Common myeloid progenitor, CD34-positive (primary cell): ENCODE measurements around the gene ENTPD8.
"Not testable (repeated sequence)": the region's sequence is repeated elsewhere in the genome, so short reads cannot be mapped to it uniquely, and the experiment has no call there.

ENCODE experiments used
- CTCF ChIA-PET: fragments of 350-600 bp; sonication (Branson Sonifier 250); formaldehyde crosslinking; loops from one replicate; lab custom pipeline; 2021; ENCODE audit warnings: antibody characterized with exemption; lab: Charles Lee
- POLR2A ChIA-PET: fragments of 350-600 bp; sonication (Branson Sonifier 250); formaldehyde crosslinking; loops from one replicate; lab custom pipeline; 2021; ENCODE audit warnings: antibody characterized with exemption; lab: Charles Lee
- DNase-seq, 3 donors: peaks; one replicate each; pipeline versions ENCODE4 v3.0.0 to v3.0.0-alpha.2; 2013
- H3K27ac ChIP-seq, 2 experiments: 1 replicate in 1 of 2; 2 replicates in 1 of 2; pipeline ENCODE4 v1.7.0; 2013; ENCODE audit warnings: inconsistent platforms in 2 of 2, low read length in 2 of 2, mild to moderate bottlenecking in 2 of 2, low read depth in 1 of 2, moderate library complexity in 1 of 2; ENCODE audit not compliant: severe bottlenecking in 2 of 2, insufficient read depth in 1 of 2, poor library complexity in 1 of 2
- H3K27me3 ChIP-seq, 5 experiments: replicated peaks in 2 of 5; 1 replicate in 3 of 5; 2 replicates in 2 of 5; pipeline versions ENCODE4 v1.6.1 to v1.7.0; 2013; ENCODE audit warnings: low read length in 4 of 5, mild to moderate bottlenecking in 2 of 5, moderate library complexity in 2 of 5, inconsistent platforms in 1 of 5; ENCODE audit not compliant: insufficient read depth in 5 of 5, control insufficient read depth in 4 of 5
- H3K36me3 ChIP-seq, 4 experiments: 1 replicate in 2 of 4; 2 replicates in 2 of 4; pipeline versions ENCODE4 v1.6.1 to v1.7.0; 2013; ENCODE audit warnings: low read length in 3 of 4, control low read depth in 1 of 4, mild to moderate bottlenecking in 1 of 4; ENCODE audit not compliant: control insufficient read depth in 4 of 4, insufficient read depth in 4 of 4
- H3K4me1 ChIP-seq, 4 experiments: 1 replicate in 3 of 4; 2 replicates in 1 of 4; pipeline versions ENCODE4 v1.6.1 to v1.7.1; 2013; ENCODE audit warnings: low read length in 3 of 4, mild to moderate bottlenecking in 3 of 4, control low read depth in 1 of 4, inconsistent platforms in 1 of 4, moderate library complexity in 1 of 4; ENCODE audit not compliant: control insufficient read depth in 4 of 4, insufficient read depth in 4 of 4; ENCODE audit errors: control extremely low read depth in 1 of 4
- H3K4me3 ChIP-seq, 7 experiments: 1 replicate in 4 of 7; 2 replicates in 3 of 7; pipeline versions ENCODE4 v1.5.1 to v1.7.0; 2013; ENCODE audit warnings: mild to moderate bottlenecking in 7 of 7, low read length in 6 of 7, moderate library complexity in 6 of 7, inconsistent platforms in 2 of 7, low read depth in 2 of 7, control low read depth in 1 of 7; ENCODE audit not compliant: insufficient read depth in 4 of 7, control insufficient read depth in 1 of 7; ENCODE audit errors: extremely low read depth in 1 of 7
- H3K9me3 ChIP-seq, 5 experiments: 1 replicate in 4 of 5; 2 replicates in 1 of 5; pipeline versions ENCODE4 v1.6.1 to v1.7.1; 2013; ENCODE audit warnings: low read length in 4 of 5, mild to moderate bottlenecking in 2 of 5, inconsistent platforms in 1 of 5, low read depth in 1 of 5, moderate library complexity in 1 of 5; ENCODE audit not compliant: control insufficient read depth in 4 of 5, insufficient read depth in 2 of 5; ENCODE audit errors: control extremely low read depth in 1 of 5
- WGBS: methylation state at CpG from one replicate; pipeline ENCODE4 v1.1.5; 2013; ENCODE audit not compliant: insufficient coverage; 5-methylcytosine and 5-hydroxymethylcytosine counted together

Gene ENTPD8

GRCh38 chr9:137410236-137410890, 30.8 kb downstream of the ENTPD8 start:
- H3K36me3 ChIP-seq, H3K27me3 ChIP-seq, H3K9me3 ChIP-seq, H3K27ac ChIP-seq, H3K4me3 ChIP-seq, DNase-seq: not testable (repeated sequence)
- ChIA-PET CTCF (interaction anchor here (0.9 to 4.5 kb wide), 3 partner anchors 13 to 123 kb away, joined by 3 to 24 read pairs (median 11); partner anchors contain the start of genes EXD3, NOXA1 and NRARP), POLR2A (interaction anchor here (0.5 to 1.0 kb wide), 2 partner anchors 27 to 1165 kb away, joined by 3 to 6 read pairs; partner anchors contain the start of gene QSOX2)
- H3K4me1 ChIP-seq = peaks cover 3 to 60% (median 54%) of the 10 kb centered on the region in 4 experiments
- WGBS = 83% methylated on average over 7 of the region's 18 CpGs

GRCh38 chr9:137409515-137409914, 31.6 kb downstream of the ENTPD8 start:
- DNase-seq = no peak
- WGBS = 99% methylated on average over 11 of the region's 11 CpGs
- Histone ChIP-seq H3K9me3 (no peaks in the 10 kb centered on the region), H3K27ac (no peak overlapping the region), H3K4me1 (peaks cover 2 to 59% (median 57%) of the 10 kb centered on the region in 4 experiments), H3K27me3 (no peaks in the 10 kb centered on the region), H3K4me3 (no peak overlapping the region), H3K36me3 (no peaks in the 10 kb centered on the region)
- ChIA-PET CTCF (interaction anchor here (0.6 to 4.5 kb wide), 5 partner anchors 13 to 123 kb away, joined by 3 to 24 read pairs (median 3); partner anchors contain the start of genes EXD3, NOXA1 and NRARP), POLR2A (no interaction called here)

GRCh38 chr9:137408651-137409405, 32.3 kb downstream of the ENTPD8 start:
- H3K36me3 ChIP-seq = no peaks in the 10 kb centered on the region
- H3K4me3 ChIP-seq = no peak overlapping the region
- DNase-seq = no peak
- ChIA-PET CTCF (interaction anchor here (0.6 to 4.5 kb wide), 10 partner anchors 11 to 122 kb away, joined by 3 to 24 read pairs (median 3); partner anchors contain the start of genes EXD3, NOXA1 and NRARP), POLR2A (no interaction called here)
- no peaks in the 10 kb centered on the region for H3K27me3 ChIP-seq
- no peaks in the 10 kb centered on the region for H3K9me3 ChIP-seq
- no peak overlapping the region for H3K27ac ChIP-seq
- WGBS = 96% methylated on average over 18 of the region's 24 CpGs
- peaks cover 0 to 53% (median 51%) of the 10 kb centered on the region in 4 experiments for H3K4me1 ChIP-seq

DNA sequence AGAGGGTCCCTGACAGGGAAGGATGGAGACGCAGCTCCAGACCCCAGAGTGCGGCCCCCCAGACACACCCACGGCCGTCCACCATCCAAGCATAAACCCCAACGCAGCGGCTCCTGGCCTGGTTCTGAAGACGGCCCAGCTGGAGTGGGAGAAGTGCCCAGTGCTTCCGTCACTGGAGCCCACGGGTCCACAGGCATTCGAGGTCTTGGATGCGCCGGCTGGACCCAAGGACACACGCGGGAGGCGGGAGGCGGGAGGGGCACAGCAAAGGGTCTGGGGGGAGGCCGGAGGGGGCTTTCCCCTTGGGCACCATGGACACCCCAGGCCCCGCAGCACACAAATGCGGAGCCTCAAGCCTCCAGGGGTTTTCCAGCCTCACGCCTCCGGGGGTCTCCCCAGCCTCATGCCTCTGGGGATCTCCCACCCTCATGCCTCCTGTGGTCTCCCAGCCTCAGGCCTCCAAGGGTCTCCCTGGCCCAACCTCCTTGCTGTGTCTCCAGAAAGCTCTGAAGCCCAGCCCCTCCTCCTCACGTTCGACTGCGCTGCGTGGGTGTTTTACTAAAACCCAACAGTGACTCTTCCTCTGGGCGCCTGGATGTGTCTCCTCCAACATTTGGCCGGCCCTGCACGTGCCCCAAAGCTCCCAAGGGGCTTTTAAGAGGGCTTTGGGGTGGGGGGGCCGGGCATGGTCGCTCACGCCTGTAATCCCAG, 33.4 kb downstream of the ENTPD8 start:
- no peak overlapping the region for H3K27ac ChIP-seq
- H3K9me3 ChIP-seq = peaks cover 0 to under 1% (median 0%) of the 10 kb centered on the region in 5 experiments
- no peak for DNase-seq
- peaks cover 0 to 2% (median 0%) of the 10 kb centered on the region in 4 experiments for H3K36me3 ChIP-seq
- WGBS = 87% methylated on average over 30 of the region's 31 CpGs
- POLR2A ChIA-PET = no interaction called here
- CTCF ChIA-PET = interaction anchor here (1.0 to 4.5 kb wide), 5 partner anchors 12 to 120 kb away, joined by 3 to 24 read pairs (median 3); partner anchors contain the start of gene NRARP
- H3K4me1 ChIP-seq = peaks cover 0 to 47% (median 44%) of the 10 kb centered on the region in 4 experiments
- no peak overlapping the region for H3K4me3 ChIP-seq
- H3K27me3 ChIP-seq = no peaks in the 10 kb centered on the region

DNA sequence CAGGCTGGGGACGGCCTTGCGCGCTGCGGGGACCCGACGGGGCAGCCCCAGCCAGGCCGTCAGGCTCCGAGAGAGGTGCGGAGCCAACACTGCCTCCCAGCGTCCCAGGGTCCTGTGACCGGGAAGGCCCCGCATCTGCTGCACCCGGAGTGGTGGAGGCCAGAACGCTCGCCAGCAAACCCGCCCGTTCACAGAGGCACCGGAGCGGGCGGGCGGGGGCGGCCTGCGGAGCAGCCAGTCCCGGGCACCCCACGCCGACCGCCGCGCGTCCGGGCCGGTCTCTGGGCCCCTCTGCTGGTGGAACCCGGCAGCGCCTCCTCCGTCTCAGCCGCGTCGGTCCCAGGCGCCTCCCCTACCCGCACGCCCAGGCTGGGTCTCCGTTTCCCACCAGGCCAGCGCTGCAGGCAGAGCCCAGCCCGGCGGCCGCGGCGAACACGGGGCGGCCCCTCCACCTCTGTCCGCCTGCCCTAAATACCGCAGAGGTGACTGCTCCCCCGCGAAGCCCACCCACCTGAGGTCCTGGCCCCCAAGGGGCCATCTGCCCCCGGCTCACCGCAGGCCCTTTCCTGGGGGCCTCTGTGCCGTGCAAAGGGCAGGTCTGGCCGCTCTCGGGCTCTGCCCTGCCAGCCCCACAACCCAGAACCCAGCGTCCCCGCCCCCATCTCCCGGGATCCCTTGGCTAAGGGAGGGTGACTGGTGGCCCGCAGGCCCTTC, 34.1 kb downstream of the ENTPD8 start:
- peak; percentile 63 to 83 (median 80) for DNase-seq
- Histone ChIP-seq H3K27ac (no peak overlapping the region), H3K27me3 (no peaks in the 10 kb centered on the region), H3K4me1 (peaks cover 0 to 39% (median 37%) of the 10 kb centered on the region in 4 experiments), H3K36me3 (peaks cover 0 to 2% (median 0%) of the 10 kb centered on the region in 4 experiments), H3K4me3 (peak overlapping the region in 5 of 7 experiments; percentile 4 to 61 (median 48)), H3K9me3 (peaks cover 0 to 6% (median 0%) of the 10 kb centered on the region in 5 experiments)
- ChIA-PET POLR2A (no interaction called here), CTCF (interaction anchor here (1.3 to 4.5 kb wide), 2 partner anchors 8 to 103 kb away, joined by 3 to 24 read pairs; partner anchors contain the start of gene NRARP)
- 3% methylated on average over 61 of the region's 63 CpGs for WGBS

- CTCF ChIA-PET = interaction anchor here (1.0 to 2.8 kb wide), 4 partner anchors 9 to 119 kb away, joined by 3 to 9 read pairs (median 6); partner anchors contain the start of gene NRARP
- POLR2A ChIA-PET = no interaction called here
- peaks cover 0 to 33% (median 30%) of the 10 kb centered on the region in 4 experiments for H3K4me1 ChIP-seq
- no peak overlapping the region for H3K4me3 ChIP-seq
- no peak overlapping the region for H3K27ac ChIP-seq
- peaks cover 0 to 12% (median 0%) of the 10 kb centered on the region in 5 experiments for H3K9me3 ChIP-seq
- DNase-seq = no peak
- WGBS = 78% methylated on average over 16 of the region's 20 CpGs
- H3K36me3 ChIP-seq = peaks cover 0 to 2% (median 0%) of the 10 kb centered on the region in 4 experiments
- no peaks in the 10 kb centered on the region for H3K27me3 ChIP-seq
Observed at GRCh38 chr9:137406085-137406760, 34.9 kb downstream of the ENTPD8 start.
